GM23338 (cell line): ENCODE measurements around the gene ALMS1.

ENCODE experiments used
- EZH2 ChIP-seq: fragments of 200-600 bp; sonication (generic); IDR thresholded peaks from one replicate; pipeline ENCODE4 v1.8.0; 2017; ENCODE audit warnings: antibody characterized with exemption, mild to moderate bottlenecking, low read depth; ENCODE audit not compliant: unreplicated experiment
- EZH2phosphoT487 ChIP-seq: fragments of 200-600 bp; sonication (generic); IDR thresholded peaks from one replicate; pipeline ENCODE4 v1.8.1; 2018; ENCODE audit warnings: antibody characterized with exemption; ENCODE audit not compliant: unreplicated experiment
- POLR2AphosphoS5 ChIP-seq: IDR thresholded peaks from 2 replicates; pipeline ENCODE4 v1.6.1; 2016; ENCODE audit warnings: antibody characterized with exemption, low read depth
- TF ChIP-seq, protein P1 (sequence below), 2 experiments: fragments of 200-600 bp in 1 of 2; sonication (generic) in 1 of 2; conservative IDR thresholded peaks; 2 replicates each; pipeline versions ENCODE4 v1.5.1 to v1.6.1; 2016 to 2017; ENCODE audit warnings: antibody characterized with exemption in 2 of 2, low read depth in 2 of 2, mild to moderate bottlenecking in 2 of 2, moderate library complexity in 1 of 2
- TF ChIP-seq, protein P2 (sequence below): IDR thresholded peaks from 2 replicates; pipeline ENCODE4 v1.6.1; 2016; ENCODE audit warnings: antibody characterized with exemption
- TF ChIP-seq, protein P3 (sequence below): IDR thresholded peaks from one replicate; pipeline ENCODE4 v1.6.1; 2018; ENCODE audit warnings: antibody characterized with exemption; ENCODE audit not compliant: unreplicated experiment

DNA sequence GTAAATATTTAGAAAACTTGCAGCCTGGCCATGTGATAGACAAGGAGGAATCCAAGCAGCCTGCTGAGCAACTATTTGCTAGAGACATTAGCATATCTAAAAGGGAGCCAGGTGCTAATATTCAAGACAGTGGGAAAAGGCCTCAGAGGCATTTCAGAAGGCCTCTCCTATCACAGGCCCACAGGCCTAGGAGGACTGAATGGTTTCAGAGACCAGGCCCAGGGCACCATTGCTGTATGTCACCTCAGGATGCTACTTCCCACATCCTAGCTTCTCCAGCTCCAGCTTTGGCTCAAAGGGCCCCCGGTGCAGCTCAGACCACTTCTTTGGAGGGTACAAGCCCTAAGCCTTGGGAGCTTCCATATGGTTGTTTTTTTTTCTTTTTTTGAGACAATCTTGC, 252.8 kb downstream of the ALMS1 start:
- TF ChIP-seq EZH2phosphoT487 (no peak), EZH2 (no peak), POLR2AphosphoS5 (no peak)
- TF ChIP-seq, protein P1, sequence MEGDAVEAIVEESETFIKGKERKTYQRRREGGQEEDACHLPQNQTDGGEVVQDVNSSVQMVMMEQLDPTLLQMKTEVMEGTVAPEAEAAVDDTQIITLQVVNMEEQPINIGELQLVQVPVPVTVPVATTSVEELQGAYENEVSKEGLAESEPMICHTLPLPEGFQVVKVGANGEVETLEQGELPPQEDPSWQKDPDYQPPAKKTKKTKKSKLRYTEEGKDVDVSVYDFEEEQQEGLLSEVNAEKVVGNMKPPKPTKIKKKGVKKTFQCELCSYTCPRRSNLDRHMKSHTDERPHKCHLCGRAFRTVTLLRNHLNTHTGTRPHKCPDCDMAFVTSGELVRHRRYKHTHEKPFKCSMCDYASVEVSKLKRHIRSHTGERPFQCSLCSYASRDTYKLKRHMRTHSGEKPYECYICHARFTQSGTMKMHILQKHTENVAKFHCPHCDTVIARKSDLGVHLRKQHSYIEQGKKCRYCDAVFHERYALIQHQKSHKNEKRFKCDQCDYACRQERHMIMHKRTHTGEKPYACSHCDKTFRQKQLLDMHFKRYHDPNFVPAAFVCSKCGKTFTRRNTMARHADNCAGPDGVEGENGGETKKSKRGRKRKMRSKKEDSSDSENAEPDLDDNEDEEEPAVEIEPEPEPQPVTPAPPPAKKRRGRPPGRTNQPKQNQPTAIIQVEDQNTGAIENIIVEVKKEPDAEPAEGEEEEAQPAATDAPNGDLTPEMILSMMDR (conservative IDR thresholded peaks at IDR 0.05; ENCODE audit: low read depth in 2 of 2) = no peak
- TF ChIP-seq, protein P2, sequence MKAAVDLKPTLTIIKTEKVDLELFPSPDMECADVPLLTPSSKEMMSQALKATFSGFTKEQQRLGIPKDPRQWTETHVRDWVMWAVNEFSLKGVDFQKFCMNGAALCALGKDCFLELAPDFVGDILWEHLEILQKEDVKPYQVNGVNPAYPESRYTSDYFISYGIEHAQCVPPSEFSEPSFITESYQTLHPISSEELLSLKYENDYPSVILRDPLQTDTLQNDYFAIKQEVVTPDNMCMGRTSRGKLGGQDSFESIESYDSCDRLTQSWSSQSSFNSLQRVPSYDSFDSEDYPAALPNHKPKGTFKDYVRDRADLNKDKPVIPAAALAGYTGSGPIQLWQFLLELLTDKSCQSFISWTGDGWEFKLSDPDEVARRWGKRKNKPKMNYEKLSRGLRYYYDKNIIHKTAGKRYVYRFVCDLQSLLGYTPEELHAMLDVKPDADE = no peak
- TF ChIP-seq, protein P3, sequence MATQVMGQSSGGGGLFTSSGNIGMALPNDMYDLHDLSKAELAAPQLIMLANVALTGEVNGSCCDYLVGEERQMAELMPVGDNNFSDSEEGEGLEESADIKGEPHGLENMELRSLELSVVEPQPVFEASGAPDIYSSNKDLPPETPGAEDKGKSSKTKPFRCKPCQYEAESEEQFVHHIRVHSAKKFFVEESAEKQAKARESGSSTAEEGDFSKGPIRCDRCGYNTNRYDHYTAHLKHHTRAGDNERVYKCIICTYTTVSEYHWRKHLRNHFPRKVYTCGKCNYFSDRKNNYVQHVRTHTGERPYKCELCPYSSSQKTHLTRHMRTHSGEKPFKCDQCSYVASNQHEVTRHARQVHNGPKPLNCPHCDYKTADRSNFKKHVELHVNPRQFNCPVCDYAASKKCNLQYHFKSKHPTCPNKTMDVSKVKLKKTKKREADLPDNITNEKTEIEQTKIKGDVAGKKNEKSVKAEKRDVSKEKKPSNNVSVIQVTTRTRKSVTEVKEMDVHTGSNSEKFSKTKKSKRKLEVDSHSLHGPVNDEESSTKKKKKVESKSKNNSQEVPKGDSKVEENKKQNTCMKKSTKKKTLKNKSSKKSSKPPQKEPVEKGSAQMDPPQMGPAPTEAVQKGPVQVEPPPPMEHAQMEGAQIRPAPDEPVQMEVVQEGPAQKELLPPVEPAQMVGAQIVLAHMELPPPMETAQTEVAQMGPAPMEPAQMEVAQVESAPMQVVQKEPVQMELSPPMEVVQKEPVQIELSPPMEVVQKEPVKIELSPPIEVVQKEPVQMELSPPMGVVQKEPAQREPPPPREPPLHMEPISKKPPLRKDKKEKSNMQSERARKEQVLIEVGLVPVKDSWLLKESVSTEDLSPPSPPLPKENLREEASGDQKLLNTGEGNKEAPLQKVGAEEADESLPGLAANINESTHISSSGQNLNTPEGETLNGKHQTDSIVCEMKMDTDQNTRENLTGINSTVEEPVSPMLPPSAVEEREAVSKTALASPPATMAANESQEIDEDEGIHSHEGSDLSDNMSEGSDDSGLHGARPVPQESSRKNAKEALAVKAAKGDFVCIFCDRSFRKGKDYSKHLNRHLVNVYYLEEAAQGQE = no peak
